Pulmonary artery endothelial cell (primary cell): ENCODE data around the gene ADCY7. TPM values are rescaled to one million over a fixed set of nuclear protein-coding genes. Genes with fewer than 3 reads are reported as not detected.

Experiments used
- DNase-seq: peaks from one replicate; pipeline ENCODE4 v3.0.0-alpha.2; 2011; ENCODE audit warnings: low read depth, low spot score
- total RNA-seq: library from RNA; depleted of rRNA; stranded (reverse); fragments of >200 nt; gene quantifications from 2 replicates; pipeline ENCODE4 v1.2.3, GENCODE V29; 2014

The ADCY7 gene
- total RNA-seq, 1 donor from 2014 or later: 15.2 TPM

DNA sequence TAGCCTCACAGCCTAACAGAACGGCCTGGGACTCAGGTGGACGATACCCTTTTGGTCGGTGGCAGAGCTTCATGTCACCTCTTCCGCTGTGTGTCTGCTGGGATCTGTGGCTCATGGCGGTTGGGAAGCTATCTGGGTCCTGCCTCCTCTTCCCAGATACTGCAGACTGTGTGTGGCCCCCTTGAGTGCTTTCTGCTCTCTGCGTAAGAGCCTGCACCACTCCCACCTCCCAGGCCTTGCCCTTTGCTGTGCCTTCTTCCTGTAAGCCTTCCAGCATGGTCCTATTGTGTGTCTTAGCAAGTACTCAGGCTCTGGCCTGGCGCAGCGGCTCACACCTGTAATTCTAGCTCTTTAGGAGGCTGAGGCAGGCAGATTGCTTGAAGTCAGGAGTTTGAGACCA, 17.5 kb upstream of the ADCY7 start:
- DNase-seq: no peak

DNA sequence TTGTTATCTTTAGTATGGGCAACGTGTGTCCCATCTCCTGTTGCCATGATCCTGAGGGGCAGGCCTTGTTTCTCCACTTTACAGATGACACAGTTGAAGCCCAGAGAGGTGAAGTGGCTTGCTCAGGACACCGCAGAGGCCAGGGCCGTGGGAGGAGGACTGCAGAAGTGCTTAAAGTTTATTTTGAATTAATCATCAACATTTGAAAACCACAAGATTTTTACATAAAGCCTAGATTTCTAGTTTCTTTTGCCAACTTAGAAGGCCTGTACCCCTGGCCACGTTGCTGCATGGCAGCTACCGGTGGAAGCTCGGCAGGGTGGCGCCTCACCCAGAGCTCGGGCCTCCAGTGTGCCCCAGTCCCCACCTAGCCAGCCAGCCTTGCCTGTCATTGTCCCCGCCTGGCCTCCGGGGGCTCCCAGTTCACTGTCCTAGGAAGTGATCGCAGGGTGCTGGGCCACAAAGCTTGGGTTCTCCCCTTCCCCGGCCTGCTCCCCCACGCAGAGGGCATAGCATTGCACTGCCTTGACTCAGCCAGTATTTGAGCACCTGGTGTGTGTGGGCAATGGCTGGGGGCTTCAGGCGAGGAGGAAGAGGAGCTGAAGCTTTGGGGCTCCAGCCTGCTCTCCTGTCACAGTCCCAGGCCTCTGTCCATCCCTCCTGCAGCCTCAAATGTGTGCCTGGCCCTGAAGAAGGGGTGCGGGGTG, 14.8 kb upstream of the ADCY7 start:
- DNase-seq: no peak

DNA sequence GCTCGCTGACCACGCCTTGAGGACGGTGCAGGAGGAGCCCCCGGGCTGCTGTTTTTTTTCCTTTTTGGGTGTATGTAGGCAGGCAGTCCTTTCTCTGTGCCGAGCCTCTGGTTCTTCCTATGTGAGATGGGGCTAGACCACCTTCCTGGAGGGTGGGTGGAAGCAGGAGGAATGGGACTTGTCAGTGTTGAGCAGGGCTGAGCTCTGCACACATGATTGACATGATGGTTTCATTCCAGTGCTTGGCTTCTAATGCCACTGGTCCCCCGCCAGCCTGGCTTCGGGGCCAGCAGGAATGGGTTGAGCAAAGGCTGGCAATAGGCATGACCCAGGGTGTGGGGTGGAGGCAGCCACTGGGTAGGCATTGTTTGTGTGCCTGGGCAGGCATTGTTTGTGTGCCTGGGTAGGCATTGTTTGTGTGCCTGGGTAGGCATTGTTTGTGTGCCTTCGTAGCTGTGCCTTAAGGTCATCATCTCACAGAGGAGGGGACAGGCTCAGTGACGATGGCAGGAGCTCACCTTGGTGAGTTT, 14.2 kb upstream of the ADCY7 start:
- no peak for DNase-seq

DNA sequence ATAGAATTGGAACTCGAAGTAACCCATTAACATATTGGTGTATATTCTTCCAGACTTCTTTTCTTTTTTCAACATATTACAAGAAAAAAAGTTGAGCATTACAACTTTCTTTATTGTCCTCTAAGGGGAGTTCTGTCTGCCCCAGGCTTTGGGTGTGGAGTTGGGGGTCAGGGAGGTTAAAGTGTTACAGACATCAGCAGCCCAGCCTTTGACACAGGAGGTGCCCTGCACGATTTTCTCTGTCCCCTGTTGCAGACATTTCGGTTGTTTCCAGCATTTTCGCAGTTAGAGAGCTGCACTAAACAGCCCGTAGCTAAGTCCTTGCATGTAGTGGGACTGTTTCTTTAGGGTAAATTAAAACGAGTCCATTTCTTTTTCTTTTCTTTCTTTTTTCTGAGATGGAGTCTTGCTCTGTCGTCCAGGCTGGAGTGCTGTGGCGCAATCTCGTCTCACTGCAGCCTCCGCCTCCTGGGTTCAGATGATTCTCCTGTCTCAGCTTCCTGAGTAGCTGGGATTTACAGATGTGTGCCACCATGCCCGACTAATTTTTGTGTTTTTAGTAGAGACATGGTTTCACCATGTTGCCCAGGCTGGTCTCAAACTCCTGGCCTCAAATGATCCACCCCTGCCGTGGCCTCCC, 13.4 kb upstream of the ADCY7 start:
- DNase-seq: no peak

DNA sequence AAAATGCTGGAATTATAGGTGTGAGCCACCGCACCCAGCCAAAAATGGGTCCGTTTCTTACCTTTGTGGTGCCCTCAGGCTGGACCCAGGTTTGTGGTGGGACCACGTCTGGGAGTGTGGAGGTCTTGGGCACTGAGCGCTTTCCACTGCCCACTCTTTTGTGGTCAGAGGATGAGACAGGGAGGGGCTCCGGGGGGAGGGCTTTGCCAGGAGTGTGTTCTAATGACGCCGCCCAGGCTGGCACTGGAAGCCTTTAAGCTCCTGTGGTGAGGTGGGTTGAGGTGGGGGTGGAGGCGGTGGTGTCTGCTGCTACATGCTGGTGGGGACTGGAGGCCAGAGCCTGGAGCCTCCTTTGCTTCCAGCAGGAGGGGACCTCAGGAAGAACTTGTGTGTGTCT, 12.8 kb upstream of the ADCY7 start:
- no peak for DNase-seq

DNA sequence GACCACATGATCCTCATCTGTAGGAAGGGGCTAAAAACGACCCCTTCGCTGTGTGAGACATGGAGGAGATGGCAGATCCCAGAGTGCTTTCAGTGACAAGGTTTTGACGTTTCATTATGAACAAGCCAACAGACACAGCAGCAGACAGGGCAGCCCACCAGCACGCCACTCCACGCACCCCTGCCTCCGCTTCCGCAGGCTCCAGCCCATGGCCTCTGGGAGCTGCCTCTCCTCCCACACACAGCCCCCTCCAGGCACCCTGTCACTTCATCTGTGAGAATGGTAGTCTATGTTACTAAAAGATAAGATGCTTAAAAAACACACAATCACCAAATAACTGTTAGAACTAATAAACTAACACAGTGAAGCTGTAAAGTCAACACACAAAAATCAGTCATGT, 12.3 kb upstream of the ADCY7 start:
- no peak for DNase-seq

DNA sequence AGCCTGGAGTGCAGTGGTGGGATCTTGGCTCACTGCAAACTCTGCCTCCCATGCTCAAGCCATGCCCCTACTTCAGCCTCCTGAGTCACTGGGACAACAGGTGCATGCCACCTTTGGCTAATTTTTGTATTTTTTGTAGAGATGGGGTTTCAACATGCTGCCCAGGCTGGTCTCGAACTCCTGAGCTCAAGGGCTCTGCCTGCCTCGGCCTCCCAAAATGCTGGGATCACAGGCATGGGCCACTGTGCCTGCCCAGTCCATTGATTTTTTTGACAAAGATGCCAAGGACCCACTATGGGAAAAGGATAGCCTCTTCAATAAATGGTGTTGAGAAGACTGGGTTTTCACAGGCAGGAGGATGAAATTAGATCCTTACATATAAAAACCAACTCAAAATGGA, 10.8 kb upstream of the ADCY7 start:
- no peak for DNase-seq

DNA sequence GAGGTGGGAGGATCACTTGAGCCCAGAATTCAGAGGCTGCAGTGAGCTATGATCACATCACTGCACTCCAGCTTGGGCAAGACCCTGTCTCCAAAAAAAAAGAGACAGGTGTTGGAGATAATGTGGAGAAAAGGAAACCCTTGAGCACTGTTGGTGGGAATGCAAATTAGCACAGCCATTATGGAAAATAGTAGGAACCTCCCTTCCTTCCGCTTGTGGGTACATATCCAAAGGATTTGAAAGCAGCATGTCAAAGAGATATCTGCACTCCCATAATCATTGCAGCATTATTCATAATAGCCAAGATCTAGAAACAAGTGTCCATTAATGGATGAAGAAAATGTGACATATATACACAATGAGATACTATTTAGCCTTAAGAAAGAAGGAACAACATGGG, 9.7 kb upstream of the ADCY7 start:
- no peak for DNase-seq

DNA sequence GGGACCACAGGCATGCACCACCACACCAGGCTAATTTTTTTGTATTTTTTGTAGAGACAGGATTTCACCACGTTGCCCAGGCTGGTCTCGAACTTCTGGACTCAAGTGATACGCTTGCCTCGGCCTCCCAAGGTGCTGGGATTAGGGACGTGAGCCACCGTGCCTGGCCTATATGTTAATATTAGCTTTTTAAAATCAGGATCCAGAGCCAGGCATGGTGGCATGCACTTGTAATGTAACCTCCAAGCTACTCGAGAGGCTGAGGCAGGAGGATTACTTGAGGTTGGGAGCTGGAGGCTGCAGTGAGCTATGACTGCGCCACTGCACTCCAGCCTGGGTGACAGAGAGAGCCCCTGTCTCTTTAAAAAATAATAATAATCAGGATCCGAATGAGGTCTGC, 8.5 kb upstream of the ADCY7 start:
- DNase-seq: no peak

DNA sequence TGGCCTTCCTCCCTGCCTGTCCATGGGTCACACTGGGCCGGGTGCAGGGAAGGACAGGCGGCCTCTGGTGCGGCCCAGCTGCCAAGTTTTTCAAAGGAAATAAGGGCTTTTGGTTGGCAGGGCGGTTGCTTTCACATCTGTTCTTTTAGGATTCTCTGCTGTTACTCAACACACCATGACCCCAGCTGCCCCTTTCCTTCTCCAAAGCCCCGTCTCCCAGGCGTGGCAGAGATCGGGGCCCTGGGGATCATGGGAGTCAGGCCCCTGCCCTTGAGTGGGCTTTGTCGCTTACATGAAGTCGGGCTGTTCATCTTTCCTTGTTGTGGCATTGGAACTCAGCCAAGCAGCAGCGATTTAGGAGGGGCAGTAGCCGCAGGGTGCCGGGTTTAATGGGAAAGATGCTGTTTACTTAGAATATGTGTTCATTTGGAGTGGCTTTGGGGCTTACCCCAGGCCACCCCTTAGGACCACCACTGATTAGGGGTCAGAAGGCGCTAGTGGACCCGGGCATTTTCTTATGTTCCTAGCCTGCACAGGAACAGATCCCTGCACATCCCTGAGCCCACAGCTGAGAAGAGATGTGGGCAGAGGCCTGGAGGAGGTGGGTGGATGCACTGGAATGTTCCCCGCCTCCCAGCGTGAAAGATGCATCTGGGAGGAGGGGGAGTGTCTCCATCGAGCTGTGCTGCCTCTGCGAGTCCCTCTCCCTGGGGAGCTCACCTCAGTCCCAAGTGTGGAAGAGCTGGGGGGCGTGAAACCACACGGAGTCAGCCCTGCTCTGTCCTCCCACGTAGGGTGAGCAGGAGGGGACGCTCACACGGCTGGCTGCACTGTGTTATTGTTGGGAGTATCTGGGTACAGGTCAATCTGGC, 6.8 kb upstream of the ADCY7 start:
- no peak for DNase-seq

DNA sequence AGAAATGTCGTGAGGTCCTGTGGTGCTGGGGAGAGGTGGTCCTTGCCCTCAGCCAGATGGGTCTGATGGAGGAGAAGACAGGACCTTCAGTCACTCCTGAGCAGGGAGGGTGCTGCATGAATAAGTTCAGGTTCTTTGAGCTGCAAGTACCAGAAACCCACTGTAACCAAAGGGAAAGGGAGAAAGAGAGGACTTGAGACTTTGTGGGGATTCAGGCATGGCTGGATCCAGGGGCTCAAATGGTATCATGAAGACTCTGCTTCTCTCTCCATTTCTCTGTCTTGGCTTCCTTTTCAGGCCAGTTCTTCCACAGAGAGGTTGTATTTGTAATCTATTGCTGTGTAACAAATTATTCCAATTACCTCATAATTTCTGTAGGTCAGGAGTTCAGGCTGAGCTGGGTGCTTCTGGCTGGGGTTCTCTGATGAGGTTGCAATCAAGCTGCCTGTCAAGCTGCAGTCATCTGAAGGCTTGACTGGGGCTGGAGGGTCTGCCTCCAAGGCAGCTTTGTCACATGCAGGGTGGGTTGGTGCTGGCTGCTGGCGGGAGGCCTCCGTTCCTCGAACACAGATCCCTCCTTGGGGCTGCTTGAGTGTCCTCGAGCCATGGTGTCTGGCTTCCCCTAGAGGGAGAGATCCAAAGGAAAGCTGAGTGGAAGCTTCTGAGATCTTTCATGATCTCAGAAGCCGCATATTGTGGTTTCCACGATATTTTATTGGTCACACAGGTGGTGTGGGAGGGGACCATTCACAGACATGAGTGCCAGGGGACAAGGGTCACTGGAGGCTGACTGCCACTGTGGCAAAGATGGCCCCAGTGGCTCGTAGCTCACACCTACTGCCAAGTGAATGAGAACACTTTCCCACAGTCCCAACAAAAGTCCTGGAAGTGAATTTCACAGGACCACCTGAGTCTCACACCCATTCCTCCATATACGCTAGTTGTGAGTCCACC, 5.9 kb upstream of the ADCY7 start:
- DNase-seq: no peak

DNA sequence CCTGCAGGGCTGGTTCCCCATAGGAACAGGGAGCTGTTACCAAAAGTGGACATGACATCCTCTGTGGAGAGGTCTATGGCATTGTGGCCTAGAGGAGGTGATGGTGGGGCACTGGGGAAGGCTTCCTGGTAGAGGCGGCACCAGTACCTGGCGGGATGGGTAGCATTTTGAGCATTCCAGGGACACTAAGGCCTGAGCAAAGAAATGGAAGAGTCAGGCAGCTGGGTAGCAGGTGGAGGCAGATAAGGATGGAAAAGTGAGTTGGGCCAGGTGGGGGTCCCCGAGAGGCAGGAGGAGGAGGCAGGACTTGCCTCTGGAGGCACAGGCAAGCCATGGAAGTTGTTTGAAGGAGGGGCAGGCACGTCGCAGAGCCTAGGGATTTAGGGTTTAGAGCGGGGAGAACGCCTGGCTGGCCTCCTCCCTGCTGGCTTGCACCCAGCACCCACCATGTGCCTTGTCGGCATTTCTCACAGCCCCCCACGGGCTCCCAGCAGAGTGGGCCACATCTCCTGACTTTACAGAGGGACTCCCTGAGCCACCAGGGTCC, 5.1 kb upstream of the ADCY7 start:
- no peak for DNase-seq

DNA sequence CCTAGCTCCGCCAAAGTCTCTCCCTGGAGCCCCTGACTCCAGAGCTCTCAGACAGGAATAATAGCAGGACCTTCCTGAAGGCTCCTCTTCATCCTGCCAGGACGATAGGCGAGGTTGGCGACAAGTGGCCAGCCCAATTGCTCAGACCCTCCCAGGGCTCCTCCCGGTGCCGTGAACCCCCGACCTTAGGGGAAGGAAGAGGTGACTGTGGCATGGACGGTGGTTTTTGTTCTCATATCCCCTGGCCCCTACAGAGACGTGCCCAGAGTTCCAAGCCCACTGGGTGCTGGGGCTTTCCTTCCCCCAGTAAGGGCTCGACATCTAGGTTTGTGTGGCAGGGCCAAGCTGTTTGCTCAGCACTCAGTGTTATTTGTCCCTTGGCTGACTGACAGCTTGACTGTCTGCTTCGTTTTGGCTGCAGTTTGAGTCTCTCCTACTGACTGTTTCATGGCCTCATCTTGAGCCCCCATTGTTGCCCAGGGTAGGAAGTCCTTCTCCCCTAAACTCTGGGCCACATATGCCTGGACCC, 4.6 kb upstream of the ADCY7 start:
- DNase-seq: no peak

DNA sequence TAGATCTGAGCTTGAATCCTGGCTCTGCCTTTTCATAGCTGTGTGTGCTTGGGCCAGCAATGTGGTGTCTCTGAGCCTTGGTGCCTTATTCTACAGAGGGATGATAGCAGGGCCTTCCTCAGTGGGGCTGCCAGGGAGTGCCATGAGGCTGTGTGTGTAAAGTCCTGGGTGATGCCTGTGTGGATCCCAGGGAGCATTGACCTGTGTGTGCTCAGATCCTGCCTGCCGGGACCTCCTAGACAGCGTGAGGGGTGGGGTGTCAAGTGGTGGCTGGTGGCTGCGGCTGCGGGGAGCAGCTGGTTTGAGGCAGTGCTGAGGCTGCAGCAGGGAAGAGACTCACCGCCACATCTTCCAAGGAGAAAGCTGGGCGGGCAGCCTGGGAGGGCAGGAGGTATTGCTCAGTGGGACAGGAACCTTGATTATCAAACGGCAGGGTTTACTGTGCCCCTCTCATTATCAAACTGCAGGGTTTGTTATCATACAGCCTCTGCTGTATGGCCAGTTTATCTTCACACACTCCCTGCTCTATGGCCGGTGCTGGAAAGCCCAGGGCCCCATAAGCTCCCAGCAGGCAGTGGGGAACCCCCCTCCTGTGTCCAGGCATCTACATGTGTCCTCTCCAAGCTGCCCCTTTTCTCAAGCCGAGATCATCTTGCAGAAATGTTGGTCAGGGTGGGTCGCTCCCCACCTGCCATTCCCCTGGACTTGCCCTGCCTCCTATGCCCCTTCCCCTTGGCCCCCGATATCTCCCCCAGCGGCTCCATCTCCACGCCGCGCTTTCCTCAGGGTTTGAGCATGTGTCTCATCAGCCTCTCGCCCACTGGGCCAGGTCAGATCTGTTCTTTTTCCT, 3.1 kb upstream of the ADCY7 start:
- no peak for DNase-seq

DNA sequence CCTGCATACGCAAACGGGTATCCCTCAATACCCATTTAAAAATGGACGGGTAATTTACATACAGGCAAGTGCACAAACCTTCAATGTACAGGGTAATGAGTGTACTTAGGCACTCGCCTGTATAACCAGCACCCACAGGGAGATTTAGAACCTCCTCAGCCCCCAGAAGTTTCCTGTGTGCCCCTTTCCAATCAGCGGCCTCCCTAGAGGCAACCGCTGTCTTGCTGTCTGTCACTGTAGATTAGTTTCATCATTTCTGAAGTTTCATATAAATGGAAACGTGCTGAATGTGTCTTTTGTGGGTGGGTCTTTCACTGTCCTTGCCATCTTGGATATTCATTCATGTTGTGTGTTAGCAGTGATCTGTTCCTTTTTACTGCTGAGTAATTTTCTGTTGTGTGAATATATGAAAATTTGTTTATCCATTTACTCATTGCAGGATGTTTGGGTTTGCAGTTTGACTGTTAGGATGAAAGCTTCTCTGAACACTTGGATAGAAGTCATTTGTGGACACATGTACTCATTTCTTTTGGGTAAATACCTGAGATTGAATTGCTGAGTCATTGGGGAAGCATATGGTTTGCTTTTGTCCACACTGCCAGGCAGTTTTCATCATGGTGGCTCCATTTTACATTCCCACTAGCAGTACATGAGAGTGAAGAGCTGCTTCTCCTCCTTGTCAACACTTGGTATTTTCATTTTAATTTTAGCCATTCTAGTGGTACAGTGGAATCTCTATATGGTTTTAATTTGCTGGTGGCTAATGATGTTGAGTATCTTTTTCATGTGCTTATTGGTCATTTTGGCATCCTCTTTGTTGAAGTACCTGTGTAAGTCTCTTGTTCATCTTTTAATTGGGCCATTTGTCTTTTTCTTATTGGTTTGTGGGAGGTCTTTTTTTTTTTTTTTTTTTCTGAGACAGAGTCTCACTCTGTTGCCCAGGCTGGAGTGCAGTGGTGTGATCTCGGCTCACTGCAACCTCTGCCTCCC, 2.1 kb upstream of the ADCY7 start:
- DNase-seq: no peak

DNA sequence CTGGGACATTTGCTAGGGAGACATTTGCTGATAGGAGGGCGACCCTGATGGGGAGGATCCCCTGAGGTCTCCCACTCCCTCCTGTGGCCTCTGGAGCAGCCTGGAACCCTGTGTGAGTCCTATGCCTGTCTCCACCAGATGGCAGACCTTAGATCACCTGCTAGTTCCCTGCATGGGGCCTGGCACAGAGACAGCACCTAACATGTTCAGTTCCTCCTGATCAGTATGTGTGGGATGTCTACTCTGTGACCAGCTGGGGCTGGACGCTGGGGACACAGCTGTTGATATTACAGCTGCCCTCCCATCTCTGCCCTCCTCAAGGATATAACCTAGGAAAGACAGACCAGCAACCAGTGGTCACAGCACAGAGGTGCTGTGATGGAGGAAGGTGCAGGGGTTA, 1.1 kb upstream of the ADCY7 start:
- no peak for DNase-seq

DNA sequence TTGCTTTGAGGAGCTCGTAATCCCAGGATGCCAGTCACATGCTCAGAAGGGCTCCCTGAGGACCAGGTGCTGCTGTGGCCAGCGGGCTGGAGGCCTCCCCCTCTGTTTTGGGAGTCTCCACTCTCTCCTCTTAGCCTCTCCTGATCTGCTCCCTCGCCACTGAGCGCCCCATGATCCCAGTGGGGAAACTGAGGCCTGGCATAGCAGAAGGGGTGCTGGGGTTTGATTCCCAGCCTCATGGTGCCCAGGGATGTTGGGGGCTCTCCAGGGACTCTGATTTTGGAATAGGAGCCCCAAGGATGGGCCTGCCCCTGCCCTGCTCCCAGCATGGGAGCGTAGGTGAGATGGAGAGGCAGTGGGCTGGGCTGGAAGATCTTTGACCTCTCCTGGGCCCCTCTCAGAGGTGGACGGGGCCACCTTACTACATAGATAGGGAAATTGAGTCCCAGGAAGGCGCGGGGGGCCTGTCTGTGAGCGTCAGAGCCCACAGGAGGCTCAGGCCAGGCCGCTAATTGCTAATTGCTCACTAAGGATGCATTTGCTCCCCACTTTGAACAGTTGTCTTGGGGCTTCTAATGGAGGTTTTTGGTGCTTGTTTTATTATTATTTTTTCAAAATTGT, 525 bp upstream of the ADCY7 start:
- DNase-seq: no peak

DNA sequence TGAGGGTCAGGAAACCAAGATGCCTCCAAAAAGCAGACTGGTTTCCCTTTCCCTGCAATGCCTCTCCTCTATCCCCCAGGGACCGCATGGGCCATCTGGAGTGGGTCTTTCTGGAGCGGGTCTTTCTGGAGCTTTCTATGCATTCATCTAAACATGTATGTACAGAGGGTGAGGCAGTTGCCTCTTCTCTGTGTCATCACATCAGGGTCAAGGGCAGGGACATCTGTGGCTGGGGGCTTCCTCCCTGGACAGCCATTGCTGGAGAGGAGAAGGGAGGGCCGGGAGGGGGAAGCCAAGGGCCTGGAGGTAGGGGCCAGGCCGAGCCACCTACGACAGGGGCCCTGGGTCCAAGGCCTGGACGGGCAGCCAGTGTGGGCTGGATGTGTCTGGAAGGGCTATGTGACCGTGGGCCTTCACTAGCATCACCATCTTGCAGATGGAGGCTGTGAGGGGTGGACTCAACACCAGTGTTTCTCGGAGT, 840 bp downstream of the ADCY7 start:
- no peak for DNase-seq
